SK-N-MC (cell line): ENCODE measurements around the gene ANKRD23.

Source experiments
- DNase-seq: peaks from one replicate; pipeline ENCODE4 v3.0.0-alpha.2; 2011; ENCODE audit warnings: low read depth, low spot score
- H3K27ac ChIP-seq: fragments of 200-600 bp; sonication (generic); 2 replicates; pipeline ENCODE4 v1.5.1; 2016; ENCODE audit warnings: mixed run types
- H3K36me3 ChIP-seq: fragments of 200-600 bp; sonication (generic); 2 replicates; pipeline ENCODE4 v1.6.1; 2017; ENCODE audit warnings: antibody characterized with exemption, low read length, mixed read lengths; ENCODE audit not compliant: insufficient read depth
- H3K4me3 ChIP-seq: fragments of 200-600 bp; sonication (generic); 2 replicates; pipeline ENCODE4 v1.5.1; 2016
- H3K9ac ChIP-seq: fragments of 200-600 bp; sonication (generic); 2 replicates; pipeline ENCODE4 v1.8.0; 2017; ENCODE audit warnings: mixed run types, mixed read lengths; ENCODE audit not compliant: insufficient read length
- H3K9me3 ChIP-seq: fragments of 200-600 bp; sonication (generic); 2 replicates; pipeline ENCODE4 v1.6.1; 2017; ENCODE audit warnings: low read depth, mild to moderate bottlenecking, antibody characterized with exemption, low read length, moderate library complexity, mixed read lengths
- EZH2 ChIP-seq: fragments of 200-600 bp; sonication (generic); IDR thresholded peaks from one replicate; pipeline ENCODE4 v1.6.1; 2017; ENCODE audit warnings: antibody characterized with exemption
- FOXP2 ChIP-seq: optimal IDR thresholded peaks from 2 replicates; pipeline ENCODE3; 2011; ENCODE audit warnings: mild to moderate bottlenecking, moderate library complexity; ENCODE audit not compliant: insufficient read depth; ENCODE audit errors: extremely low read length, control extremely low read depth
- POLR2AphosphoS5 ChIP-seq: IDR thresholded peaks from 2 replicates; pipeline ENCODE4 v1.6.1; 2012; ENCODE audit warnings: mild to moderate bottlenecking, low read depth, low read length, borderline replicate concordance

Gene ANKRD23

DNA sequence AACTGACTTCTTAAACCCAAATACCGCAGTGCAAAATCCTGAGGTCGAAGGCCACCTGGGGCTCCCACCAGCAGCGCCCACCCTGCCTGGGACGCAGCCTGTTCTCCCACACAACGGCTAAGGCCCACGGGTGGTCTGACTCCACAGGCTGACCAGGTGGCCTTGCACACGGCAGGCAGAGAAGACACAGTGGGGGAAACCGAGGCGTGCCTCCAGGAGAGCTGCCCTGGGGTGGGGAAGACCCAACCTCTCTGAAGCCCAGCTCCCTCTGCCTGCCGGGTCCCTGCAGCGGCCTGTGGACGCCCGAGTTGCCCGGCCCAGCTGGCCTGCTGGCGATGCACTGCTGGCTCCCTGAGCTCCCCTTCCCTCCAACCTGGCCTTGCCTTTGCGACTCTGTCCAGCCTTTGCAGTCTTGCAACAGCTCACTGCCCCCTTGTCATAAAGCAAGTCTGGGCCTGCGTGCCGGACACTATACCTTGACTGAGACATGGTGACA is 35.8 kb upstream of the ANKRD23 start:
- H3K9ac ChIP-seq: no peak overlapping the region

DNA sequence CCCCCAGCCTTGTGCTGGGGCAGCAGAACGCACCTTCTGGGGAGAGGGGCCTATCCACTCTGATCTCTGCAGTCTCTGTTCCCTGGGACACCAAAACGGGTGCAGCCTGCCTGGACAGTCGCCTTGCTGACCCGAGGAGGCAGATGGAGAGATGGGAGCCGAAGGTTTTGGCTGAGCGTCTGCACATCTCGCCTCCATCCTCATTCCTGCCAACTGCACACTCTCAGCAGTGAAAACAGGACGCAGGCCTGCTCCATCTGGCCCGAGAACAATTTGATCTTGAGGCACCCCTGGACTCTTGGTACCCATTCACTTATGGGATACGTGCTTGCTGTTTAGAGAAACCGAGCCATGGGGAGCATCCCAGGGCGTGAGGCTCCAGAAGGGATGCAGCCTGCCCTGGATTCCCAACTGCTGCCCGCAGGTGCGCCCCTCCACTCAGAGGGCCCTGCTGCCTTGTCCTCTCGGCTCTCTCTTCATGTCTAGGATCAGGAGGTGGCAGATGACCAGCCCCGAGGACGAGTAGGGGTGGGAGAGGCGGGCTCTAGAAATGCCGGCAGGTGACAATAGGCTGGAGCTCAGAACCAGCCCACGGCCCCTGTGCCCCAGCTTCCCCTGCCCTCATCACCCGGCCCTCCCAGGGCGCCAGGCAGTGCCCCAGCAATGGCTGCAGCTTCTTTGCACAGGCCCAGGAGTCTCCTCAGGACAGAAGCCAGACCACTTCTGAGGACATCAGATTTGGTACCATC is 35.1 kb upstream of the ANKRD23 start:
- Histone ChIP-seq H3K27ac (no peak overlapping the region), H3K4me3 (no peak overlapping the region), H3K9me3 (no peaks in the 10 kb centered on the region), H3K9ac (no peak overlapping the region), H3K36me3 (no peaks in the 10 kb centered on the region)
- TF ChIP-seq POLR2AphosphoS5: no peak
- TF ChIP-seq FOXP2: no peak
- TF ChIP-seq EZH2: no peak
- no peak for DNase-seq

More for the DNA sequence above, 35.8 kb upstream of the ANKRD23 start:
- Histone ChIP-seq H3K36me3 (no peaks in the 10 kb centered on the region), H3K27ac (no peak overlapping the region), H3K9me3 (no peaks in the 10 kb centered on the region), H3K4me3 (no peak overlapping the region)
- DNase-seq: no peak
- TF ChIP-seq FOXP2 (no peak), POLR2AphosphoS5 (no peak), EZH2 (no peak)

DNA sequence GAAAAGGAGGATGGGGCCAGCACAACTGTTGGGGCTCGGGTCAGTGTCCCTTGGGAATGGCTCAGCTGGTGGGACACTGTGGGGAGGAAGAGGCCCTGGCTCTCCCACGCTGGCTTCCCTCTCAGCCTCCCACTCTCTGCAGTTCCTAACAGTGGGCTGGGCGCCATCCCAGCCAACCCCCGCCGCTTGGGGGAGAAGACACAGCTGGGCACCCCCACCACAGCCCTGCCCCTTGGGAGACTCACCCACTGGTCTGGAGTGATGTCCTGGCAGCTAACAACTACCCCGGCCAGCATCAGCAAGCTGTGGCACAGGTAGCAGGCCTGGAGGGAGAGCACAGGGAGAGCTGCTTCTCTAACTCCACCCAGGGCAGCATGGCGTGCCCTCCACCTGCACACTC is 34.4 kb upstream of the ANKRD23 start:
- no peaks in the 10 kb centered on the region for H3K9me3 ChIP-seq
- H3K36me3 ChIP-seq: no peaks in the 10 kb centered on the region
- TF ChIP-seq POLR2AphosphoS5: no peak
- no peak for TF ChIP-seq EZH2
- TF ChIP-seq FOXP2: no peak
- no peak overlapping the region for H3K27ac ChIP-seq
- H3K4me3 ChIP-seq: no peak overlapping the region
- DNase-seq: no peak
- H3K9ac ChIP-seq: no peak overlapping the region

DNA sequence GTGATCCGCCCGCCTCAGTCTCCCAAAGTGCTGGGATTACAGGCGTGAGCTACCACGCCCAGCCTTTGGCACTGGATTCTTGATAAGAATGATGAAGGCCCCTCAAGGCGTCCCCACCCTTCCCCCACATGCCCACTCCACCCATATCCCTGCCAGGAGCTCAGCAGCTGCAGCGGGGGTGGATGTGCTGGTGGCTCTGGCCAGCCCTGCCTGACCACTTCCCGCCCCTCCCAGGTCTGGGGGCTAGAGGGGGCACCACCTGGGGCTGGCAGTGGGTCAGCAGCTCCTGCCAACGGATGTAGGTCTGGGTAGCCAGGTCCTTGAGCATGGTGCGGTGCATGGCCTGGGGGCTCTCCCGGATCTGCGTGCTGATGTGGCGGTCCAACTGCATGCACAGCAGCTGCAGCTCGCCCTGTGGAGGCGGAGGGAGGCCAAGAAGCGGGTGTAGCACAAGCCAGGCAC is 33.8 kb upstream of the ANKRD23 start:
- no peak for DNase-seq

DNA sequence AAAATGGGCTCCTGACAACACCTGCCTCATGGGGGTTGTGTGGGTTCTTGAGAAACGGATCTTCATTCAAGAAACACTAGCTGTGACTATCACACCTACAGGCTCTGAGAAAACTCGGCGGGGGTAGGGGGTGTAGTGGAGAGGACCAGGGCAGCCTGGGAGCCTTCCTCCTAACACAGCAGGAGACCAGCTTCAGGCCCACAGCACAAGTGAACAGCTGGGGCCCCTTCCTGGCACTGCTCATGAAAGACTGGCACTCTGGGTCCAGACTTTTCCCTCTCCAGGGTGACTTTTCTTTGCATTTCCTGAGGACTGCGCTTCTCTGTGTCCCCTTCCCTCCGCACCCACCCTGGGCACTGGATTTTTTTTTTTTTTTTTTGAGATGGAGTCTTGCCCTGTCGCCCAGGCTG is 33.2 kb upstream of the ANKRD23 start:
- DNase-seq: no peak
- Histone ChIP-seq H3K9me3 (no peaks in the 10 kb centered on the region), H3K36me3 (no peaks in the 10 kb centered on the region), H3K27ac (no peak overlapping the region), H3K9ac (no peak overlapping the region), H3K4me3 (no peak overlapping the region)
- TF ChIP-seq EZH2 (no peak), FOXP2 (no peak), POLR2AphosphoS5 (no peak)

More for the DNA sequence above, 33.8 kb upstream of the ANKRD23 start:
- Histone ChIP-seq H3K9ac (no peak overlapping the region), H3K4me3 (no peak overlapping the region), H3K36me3 (no peaks in the 10 kb centered on the region), H3K27ac (no peak overlapping the region), H3K9me3 (no peaks in the 10 kb centered on the region)
- TF ChIP-seq FOXP2 (no peak), EZH2 (no peak), POLR2AphosphoS5 (no peak)

DNA sequence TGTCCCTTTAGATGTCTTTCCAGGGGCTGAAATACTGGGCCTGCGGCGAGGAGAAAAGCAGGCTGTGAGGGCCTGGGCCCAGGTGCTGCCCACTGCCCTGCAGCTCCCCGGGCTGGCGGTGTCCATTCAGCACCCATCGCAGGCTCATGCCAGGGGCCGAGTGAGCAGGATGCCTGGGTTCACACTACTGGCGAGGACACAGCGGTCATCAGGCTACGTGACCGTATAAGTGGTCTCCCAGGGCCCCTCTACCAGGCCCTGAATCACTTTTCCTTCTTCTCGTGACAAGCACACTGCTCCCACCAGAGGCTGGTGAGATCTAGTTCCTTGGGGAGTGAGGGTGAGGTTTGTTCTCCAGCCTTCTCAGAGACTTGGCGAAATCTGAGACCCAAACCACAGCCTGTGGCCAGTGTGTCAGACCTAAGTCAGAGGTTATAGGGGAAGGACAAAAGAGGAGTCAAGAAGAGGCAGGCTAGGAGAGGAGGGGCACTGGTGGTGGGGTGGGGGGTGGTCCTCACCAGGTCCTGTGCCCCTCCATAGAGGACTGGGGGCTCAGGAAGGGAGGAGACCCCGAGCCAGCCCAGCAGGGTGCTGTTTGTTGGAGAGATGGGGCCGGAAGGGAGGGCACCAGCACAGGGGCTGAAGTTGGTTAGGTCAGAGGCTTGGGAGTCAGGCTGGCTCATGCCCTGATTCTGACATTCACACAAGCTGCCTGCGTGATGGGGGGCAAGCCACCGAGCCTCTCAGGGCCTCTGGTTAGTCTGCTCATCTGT is 32.6 kb upstream of the ANKRD23 start:
- Histone ChIP-seq H3K27ac (no peak overlapping the region), H3K9ac (no peak overlapping the region), H3K36me3 (no peaks in the 10 kb centered on the region), H3K9me3 (no peaks in the 10 kb centered on the region), H3K4me3 (no peak overlapping the region)
- TF ChIP-seq FOXP2: no peak
- no peak for TF ChIP-seq EZH2
- TF ChIP-seq POLR2AphosphoS5: no peak
- no peak for DNase-seq

DNA sequence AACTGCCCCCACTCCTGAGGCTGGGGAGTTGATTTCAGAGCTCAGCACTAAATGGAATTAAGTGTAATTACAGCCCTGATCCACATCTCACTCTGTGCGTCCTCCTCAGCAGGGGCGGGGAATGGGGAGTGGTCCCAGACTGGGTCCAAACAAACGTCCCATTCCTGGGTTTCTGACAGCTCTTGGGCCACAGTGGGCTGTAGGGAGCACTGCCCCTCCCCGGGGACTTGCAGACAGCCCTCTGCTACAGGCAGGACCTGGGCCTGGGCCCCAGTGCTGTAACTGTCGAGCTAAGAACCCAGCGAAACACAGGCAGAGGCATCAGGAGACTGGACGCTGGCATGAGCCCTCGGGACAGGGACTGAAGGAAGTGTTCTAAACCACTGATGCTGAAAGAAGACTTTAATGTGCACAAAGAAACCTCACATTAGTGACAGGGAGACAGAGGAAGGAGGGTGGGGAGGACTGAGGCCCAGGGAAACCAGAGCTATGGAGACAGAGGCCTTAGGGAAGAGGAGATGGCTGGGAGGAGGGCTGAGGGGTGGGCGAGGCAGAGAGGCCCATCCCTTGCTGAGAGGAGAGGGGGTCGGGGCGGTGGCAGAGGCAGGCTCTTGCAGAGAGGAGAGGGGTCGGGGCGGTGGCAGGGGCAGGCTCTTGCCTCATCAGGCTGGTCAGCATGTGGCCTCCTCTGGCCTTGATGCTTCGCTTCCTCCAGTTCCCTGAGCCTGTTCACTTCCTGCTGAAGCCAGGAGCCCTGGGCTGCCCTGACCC is 31.9 kb upstream of the ANKRD23 start:
- no peak for TF ChIP-seq EZH2
- TF ChIP-seq FOXP2: no peak
- TF ChIP-seq POLR2AphosphoS5: no peak
- DNase-seq: no peak
- Histone ChIP-seq H3K36me3 (no peaks in the 10 kb centered on the region), H3K4me3 (no peak overlapping the region), H3K9ac (no peak overlapping the region), H3K27ac (no peak overlapping the region), H3K9me3 (no peaks in the 10 kb centered on the region)
